ENCODE results near the gene PIGW. TPM values are rescaled to one million over a fixed set of nuclear protein-coding genes. Genes with fewer than 3 reads are reported as not detected.

Gene PIGW
- polyA plus RNA-seq, 4 donors = 9.4 to 14.9 (median 12.6) TPM

DNA sequence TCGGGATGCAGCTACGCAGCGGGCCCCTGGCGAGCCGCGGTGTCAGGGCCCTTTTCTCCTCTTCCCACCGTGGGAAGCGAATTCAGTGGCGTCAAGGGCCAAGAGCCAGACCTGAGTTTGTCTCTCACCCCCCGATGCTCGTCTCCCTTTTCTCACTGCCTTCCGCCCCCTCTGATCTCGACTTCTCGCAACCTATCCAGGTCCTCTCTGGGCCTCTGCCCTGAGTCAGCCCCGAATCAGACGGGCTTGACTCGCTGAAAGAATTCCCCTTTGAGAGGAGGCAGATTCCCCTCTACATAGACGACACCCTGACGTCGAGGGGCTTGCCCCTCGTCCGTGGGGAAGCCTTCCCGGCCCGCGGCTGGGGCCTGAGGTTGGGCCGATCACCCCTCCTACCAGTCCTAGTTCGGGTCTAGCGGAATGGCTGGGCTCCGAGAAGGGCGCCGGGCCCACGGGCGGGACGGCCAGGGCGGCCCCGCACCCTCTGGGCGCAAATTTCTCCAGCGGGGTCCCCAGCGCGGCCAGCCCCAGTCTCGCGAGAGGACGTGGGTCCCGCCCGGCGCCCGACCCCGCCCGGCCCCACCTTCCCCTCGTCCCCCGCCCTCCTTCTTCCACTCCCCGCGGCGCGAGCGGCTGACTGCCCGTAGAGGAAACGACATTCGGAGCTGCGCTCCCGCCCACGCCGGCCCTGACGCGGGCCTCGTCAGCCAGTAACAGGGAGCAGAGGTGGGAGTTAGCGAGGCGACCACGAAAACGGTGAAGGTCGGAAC lies 9.7 kb downstream of the PIGW start, which contains the start of gene GGNBP2:
Gene GGNBP2, plus strand, starts transcription at position 613 of the 770 bp plus-strand sequence. CDS start 806 bp downstream, outside the sequence.
- peak; percentile 82 to 88 (median 84) for DNase-seq (ENCODE audit: low read depth in 4 of 4, low spot score in 3 of 4)

DNA sequence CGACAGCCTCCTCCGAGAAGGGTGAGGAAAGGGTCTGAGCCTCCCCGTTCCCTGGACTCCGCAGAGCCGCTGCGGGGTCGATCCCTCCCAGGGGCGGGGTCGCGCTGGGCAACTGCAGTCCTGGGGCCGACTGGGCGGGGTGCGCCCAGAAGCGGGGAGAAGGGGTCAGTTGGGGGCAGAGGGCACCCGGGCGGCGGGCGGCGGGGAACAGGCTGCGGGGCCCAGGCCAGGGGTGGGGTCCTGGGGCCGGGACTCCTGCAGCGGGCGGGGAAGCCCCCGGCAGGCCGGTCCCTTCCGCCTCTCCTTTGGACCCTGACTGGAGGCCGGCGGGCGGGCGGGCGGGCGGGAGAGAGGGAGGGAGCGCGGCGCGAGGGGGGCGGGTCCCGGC lies 10.3 kb downstream of the PIGW start:
- DNase-seq (ENCODE audit: low read depth in 4 of 4, low spot score in 3 of 4) = no peak

DNA sequence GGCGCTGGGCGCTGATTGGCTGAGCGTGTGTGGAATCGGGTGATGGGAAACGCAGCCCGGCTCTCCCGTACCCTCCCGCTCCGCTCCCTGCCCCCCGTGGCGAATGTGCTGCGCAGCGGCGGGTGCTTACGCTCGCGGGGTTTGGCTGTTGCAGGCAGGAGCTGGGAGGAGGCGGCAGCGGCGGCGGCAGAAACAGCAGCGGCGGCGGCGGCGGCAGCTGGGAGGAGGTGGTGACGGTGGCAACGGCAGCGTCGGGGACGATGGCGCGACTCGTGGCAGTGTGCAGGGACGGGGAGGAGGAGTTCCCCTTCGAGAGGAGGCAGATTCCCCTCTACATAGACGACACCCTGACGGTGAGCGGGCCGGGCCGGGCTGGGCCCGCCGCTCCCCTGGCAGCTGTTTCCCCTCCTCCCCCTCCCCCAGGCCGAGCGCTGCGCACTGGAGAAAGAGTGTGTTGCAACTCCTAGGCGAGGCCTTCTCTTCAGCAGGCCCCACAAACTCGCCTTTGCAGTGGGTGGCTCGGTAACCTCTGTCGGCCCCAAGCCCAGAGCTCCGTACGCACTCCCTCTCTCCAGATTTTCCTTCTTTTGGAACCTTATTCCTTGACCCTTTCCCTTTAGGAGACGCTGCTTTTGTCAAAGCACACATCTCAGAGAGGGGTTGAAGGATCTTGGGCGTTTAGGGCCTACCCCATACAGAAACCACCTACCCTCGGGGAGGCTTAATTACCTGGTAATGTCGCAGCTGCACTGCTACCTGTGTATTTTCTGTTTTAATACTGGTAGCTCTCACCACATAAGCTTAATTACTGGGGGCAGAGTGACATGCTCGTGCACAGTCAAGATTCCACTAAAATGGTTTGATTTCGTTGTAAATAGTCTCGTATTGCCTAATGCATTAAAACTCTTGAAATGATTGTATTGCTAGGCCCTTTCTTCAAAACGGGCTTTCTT lies 11.0 kb downstream of the PIGW start:
- peak; percentile 89 to 96 (median 96) for DNase-seq (ENCODE audit: low read depth in 4 of 4, low spot score in 3 of 4)

DNA sequence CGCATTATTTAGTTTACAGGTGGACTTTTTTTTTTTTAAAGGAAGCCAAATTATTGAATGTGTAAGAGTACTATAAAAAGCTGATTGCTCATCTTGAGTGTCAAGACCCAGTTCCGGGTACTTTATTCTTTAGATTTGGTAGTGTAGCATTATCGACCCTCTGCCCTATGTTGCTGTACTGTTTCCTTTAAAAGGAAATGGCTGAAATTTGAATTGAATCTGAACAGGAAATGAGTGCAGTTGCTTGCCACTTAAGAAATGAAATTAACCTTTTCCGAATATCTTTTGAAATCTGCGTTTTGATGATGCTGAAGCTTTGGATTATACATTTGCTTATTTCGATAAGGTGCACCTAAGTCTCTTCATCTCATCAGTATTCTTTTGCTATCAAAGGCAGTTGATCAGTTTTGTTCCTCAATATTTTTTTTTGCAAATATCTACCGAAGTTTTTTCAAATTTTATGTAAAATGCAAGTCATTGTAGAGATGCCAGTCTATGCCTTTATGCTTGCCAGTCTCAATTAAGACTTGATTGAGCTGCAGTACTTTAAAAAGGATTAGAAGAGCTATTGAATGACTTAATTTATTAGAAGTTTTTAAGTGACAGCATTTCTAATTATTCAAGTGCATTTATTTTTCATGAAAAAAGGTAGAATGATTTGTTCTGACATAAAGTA lies 11.8 kb downstream of the PIGW start:
- DNase-seq (ENCODE audit: low read depth in 4 of 4, low spot score in 3 of 4) = no peak

DNA sequence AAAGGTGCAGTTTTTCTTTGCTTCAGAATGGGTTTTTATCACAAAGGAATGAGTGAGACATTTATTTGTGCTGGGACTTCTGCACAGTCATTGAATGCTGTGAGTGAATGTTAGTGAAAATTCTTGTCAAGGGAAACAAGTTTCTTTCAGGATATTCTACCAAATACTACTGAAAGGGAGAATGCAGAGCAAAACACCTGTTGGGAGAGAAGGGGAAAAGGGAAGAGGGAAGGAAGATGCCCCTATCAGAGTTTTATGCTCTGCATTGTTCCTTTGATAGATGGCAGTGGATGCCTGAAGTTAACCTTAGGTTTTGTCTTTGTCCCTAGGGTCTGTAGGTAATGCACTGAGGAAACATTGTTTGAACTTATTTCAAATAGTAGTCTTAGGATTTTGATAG lies 13.0 kb downstream of the PIGW start:
- DNase-seq (ENCODE audit: low read depth in 4 of 4, low spot score in 3 of 4) = no peak

DNA sequence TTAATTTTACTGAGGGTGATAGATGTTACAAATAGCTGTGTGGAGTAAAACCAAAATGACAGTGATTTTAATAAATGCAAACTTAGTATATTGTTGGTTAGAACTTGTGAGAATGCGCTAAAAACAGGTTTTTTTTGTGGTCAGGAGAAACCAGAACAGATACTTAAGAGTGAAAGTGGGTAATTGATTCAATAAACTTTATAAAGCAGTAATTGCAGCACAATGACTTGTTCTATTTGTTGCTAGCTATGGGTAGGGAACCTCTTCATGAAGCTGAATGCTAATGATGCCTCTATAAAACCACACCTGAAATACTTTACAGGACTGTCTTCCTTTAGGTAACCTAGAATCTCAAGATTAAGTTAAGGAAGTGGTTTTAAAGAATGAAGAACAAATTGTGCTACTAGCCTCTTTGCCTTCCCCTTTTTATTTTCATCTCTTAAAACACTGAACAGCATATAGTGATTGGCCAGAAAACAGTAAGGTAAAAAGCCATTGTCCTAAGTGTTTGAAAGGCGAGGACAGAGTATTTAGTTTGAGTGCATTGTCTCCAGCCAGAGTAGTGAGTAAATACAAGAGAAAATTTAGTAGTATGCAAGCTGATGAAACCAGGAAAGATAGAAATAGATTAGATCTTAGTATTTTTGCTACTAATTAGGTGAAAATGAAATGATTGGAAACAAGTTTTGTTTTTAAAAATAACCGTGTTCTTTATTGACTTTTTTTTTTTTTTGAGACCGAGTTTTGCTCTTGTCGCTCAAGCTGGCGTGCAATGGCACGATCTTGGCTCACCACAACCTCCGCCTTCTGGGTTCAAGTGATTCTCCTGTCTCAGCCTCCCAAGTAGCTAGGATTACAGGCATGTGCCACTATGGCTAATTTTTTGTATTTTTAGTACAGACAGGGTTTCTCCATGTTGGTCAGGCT lies 16.0 kb downstream of the PIGW start:
- no peak for DNase-seq (ENCODE audit: low read depth in 4 of 4, low spot score in 3 of 4)

DNA sequence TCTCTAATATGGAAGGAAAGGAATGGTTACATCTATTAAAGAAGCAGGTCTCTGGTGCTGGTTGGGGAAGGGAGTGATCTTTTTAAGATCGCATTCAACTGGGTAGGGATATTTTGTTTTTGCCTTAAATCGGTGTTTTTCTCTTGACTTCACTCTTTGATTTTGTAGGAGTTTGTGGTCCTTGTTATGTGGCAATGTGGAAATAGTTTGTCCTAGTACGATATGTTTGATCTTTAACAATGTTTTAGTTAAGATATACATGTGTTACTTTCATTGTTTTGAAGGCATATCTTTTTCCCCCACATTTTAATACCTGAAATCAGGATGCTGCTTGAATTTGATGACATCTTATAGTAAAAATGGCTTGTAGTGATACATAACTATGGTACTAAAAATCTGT lies 18.7 kb downstream of the PIGW start:
- no peak for DNase-seq (ENCODE audit: low read depth in 4 of 4, low spot score in 3 of 4)

DNA sequence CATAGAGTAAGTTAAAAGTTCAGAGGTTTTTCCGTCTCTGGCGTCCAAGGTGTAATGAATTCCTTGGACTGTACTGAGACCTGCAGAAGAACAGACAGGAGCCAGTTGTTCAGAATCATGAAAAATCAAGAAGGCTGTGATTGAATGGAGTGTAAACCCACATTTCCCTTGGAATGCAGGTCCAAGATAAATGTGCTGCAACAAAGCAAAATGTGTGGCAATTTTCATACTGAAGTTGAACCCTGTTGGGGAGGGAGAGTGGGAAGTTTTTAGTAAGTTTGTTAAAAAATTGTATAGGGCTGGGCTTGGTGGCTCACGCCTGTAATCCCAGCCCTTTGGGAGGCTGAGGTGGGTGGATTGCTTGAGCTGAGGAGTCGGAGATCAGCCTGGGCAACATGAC lies 31.3 kb downstream of the PIGW start:
- no peak for DNase-seq (ENCODE audit: low read depth in 4 of 4, low spot score in 3 of 4)

DNA sequence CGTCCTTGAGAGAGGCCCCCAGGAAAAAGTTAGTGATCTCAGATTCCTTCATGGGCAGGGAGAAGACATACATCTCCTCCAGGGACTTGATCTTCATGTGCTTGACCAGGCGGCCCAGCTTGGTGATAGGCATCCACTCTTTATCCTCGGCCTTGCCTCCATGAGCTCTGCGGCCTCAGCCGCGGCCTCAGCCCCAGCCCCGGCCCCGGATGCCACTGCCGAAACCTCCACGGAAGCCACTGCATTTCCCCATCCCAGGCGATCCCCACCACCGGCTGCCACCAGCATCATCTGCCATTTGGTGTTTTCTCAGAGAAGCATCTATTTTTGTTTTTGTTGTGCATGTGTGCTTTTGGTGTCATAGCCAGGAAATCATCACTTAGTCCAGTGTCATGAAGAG lies 40.2 kb downstream of the PIGW start:
- no peak for DNase-seq (ENCODE audit: low read depth in 4 of 4, low spot score in 3 of 4)

DNA sequence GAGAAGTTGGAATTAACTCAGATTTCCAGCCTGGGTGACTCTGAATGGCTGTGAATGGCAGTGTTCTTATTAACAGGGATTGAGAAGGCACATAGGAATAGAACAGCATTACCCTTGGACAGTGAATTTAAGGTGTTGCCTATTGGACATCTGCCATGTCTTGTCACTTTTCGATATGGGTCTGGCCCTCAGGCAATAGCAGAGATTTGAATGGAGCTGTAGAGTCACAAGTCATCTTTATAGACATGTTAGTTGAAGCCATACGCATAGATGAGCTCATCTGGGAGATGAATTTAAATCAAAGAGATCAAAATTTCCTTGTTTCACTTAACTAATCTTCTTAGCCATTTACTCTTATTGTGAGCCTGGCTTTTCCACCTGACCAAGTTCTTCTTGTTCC lies 42.0 kb downstream of the PIGW start:
- no peak for DNase-seq (ENCODE audit: low read depth in 4 of 4, low spot score in 3 of 4)

DNA sequence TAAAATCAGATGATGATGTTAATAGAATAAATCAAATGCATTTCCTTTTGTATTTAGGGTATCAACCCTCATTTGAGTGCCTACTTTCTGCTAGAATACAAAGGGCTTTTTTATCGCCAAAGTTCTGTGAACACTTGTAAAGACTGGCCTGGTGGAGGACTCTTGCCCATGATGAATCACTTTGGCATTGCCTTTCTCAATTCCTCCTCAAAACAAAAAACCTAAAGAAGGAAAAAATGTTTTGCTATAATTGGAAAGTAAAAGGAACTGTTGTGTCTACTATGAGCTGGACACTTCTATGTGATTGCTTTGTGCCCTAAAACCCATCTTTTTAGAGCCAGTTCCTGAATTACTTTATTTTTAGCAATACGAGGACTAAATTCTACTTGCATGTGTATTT lies 43.9 kb downstream of the PIGW start:
- no peak for DNase-seq (ENCODE audit: low read depth in 4 of 4, low spot score in 3 of 4)

DNA sequence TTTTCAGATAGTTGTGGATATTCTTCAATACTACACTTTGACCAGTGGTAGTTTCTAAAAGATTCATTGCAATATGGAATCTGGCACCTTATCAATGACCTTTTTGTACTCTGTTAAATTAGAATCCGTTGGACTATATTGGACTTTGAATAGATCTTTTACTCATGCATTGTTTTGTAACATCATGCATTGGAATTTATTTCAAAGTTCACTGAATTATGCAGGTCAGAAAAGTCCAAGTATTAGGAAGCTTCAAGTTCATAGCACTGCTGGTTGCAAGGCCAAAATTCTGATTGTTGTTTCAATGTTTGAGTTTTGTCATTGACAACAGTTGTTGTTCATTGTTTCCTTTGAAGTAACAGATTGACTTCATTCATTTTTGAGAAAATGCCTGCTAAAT lies 49.0 kb downstream of the PIGW start:
- no peak for DNase-seq (ENCODE audit: low read depth in 4 of 4, low spot score in 3 of 4)

DNA sequence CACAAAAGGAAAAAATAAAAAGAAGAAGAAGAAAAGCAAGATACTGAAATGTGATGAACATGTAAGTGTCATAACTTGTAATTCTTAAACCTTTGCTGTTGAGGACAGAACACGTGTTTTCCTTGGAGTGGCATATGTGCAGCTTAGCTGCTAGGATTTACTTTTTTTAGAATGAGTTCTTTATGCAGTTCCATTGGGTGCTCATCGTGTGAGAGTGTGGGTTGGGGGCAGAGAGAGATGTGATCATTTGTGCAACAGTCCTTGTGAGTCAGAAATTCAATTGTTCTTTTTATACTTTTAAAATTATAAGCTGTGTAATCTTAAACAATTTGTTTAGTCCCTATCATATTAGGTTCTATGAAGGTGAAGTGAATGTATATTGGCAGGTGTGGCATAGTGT lies 51.4 kb downstream of the PIGW start:
- no peak for DNase-seq (ENCODE audit: low read depth in 4 of 4, low spot score in 3 of 4)

Other genes starting within 250 kb of the PIGW start
- not detected for gene TBC1D3G, start 211.1 kb upstream of the PIGW start, polyA plus RNA-seq (ENCODE audit: insufficient read length in 4 of 4)
- not detected for gene TBC1D3H, start 146.6 kb upstream of the PIGW start, polyA plus RNA-seq (ENCODE audit: insufficient read length in 4 of 4)
- gene ZNHIT3, start 48.3 kb upstream of the PIGW start, polyA plus RNA-seq (ENCODE audit: insufficient read length in 4 of 4) = 10 to 100 TPM; 40.8 to 71.3 (median 67.9) TPM
- 10 to 100 TPM; 26.1 to 61.1 (median 41.0) TPM for gene MYO19, start 119 bp upstream of the PIGW start, polyA plus RNA-seq (ENCODE audit: insufficient read length in 4 of 4)
- 10 to 100 TPM; 56.3 to 92.5 (median 85.9) TPM for gene GGNBP2, start 9.9 kb downstream of the PIGW start, polyA plus RNA-seq (ENCODE audit: insufficient read length in 4 of 4)
- gene DHRS11, start 56.9 kb downstream of the PIGW start, polyA plus RNA-seq (ENCODE audit: insufficient read length in 4 of 4) = 10 to 100 TPM in 3 of 4 donors, 1 to 10 TPM in 1; 7.1 to 30.8 (median 22.7) TPM
- gene MRM1, start 66.6 kb downstream of the PIGW start, polyA plus RNA-seq (ENCODE audit: insufficient read length in 4 of 4) = 1 to 10 TPM; 2.1 to 6.0 (median 3.9) TPM

Data from left renal pelvis (tissue), 4 donors.